Fibroblast of pulmonary artery (primary cell): ENCODE results near the gene EHMT1.

Source experiments
- DNase-seq: peaks from one replicate; pipeline ENCODE4 v3.0.0-alpha.2; 2010; ENCODE audit warnings: low read depth
- H3K4me3 ChIP-seq: replicated peaks from 2 replicates; pipeline ENCODE4 v1.5.1; 2011; ENCODE audit warnings: low read depth, mild to moderate bottlenecking, control low read depth, low read length, moderate library complexity
- TF ChIP-seq, protein P1 (sequence below): IDR thresholded peaks from 2 replicates; pipeline ENCODE4 v1.5.1; 2011; ENCODE audit warnings: mild to moderate bottlenecking, control low read depth, low read length, inconsistent platforms; ENCODE audit errors: missing control alignments

EHMT1 gene

DNA sequence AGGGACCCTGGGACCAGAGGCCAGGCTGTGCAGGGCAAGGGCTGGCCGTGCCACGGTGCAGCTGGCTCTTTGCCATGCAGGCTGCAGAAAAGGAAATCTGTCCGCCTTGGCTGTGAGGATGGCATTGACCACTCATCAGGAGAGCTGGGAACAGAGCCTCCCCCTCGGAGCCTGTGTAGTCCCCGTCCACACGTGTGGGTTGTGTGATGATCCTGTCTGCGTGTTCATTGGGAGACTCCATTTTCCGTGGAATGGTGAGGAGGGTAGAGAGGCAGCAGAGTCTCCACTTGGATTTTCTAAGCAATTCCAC is 47.7 kb downstream of the EHMT1 start:
- no peak overlapping the region for H3K4me3 ChIP-seq
- DNase-seq = no peak
- TF ChIP-seq, protein P1, sequence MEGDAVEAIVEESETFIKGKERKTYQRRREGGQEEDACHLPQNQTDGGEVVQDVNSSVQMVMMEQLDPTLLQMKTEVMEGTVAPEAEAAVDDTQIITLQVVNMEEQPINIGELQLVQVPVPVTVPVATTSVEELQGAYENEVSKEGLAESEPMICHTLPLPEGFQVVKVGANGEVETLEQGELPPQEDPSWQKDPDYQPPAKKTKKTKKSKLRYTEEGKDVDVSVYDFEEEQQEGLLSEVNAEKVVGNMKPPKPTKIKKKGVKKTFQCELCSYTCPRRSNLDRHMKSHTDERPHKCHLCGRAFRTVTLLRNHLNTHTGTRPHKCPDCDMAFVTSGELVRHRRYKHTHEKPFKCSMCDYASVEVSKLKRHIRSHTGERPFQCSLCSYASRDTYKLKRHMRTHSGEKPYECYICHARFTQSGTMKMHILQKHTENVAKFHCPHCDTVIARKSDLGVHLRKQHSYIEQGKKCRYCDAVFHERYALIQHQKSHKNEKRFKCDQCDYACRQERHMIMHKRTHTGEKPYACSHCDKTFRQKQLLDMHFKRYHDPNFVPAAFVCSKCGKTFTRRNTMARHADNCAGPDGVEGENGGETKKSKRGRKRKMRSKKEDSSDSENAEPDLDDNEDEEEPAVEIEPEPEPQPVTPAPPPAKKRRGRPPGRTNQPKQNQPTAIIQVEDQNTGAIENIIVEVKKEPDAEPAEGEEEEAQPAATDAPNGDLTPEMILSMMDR = no peak

DNA sequence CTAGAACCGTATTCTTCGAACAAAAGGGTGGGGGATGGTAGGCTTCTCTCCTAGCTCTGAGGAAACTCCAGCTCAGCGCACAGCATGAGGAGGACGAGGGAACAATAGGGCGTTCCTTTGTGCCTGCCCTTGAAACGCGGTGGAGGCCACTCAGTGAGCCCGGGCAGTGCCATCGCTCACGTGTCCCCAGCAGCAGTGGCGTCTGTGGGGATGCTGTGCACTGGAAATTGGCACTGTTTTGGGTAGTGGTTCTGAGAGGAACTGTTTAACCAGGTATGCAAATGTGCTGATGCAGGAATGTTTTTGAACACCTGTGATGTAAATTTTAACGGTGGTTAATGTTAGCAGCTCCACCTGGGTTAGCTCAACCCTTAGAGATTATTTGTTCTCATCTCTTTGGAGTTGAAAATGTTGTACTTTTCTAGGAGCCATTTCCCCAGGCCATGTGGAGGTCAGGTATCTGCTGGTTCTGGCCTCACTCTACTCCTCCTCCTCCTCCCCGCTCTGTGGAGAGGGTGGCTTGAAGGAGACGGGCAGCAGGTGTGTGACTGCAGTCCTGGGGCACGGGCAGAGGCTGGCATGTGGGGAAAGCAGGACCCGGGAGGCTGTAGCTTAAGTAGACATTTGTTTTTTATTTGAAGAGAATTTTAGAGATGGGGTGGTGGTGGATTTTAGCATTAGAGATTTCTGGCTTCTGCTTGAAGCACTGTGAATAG is 48.3 kb downstream of the EHMT1 start:
- DNase-seq = no peak
- TF ChIP-seq, protein P1 = no peak
- H3K4me3 ChIP-seq = no peak overlapping the region

DNA sequence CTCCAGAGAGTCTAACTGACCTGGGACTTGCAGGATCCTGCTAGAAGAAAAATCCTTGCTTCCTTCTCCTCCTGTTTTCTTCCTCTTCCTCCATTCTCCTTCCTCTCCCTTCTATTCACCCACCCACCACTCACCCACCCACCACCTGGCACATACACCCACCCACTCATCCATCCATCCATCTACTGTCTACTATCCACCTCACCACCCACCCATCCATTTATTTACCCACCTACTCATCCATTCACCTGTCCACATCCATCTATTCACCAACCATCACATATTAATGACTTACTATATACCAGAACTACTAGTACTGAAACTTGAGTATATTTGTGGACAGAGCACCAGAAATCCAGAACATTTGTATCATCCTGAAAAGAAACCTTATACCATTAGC is 49.4 kb downstream of the EHMT1 start:
- TF ChIP-seq, protein P1 = no peak
- DNase-seq = no peak
- no peak overlapping the region for H3K4me3 ChIP-seq

DNA sequence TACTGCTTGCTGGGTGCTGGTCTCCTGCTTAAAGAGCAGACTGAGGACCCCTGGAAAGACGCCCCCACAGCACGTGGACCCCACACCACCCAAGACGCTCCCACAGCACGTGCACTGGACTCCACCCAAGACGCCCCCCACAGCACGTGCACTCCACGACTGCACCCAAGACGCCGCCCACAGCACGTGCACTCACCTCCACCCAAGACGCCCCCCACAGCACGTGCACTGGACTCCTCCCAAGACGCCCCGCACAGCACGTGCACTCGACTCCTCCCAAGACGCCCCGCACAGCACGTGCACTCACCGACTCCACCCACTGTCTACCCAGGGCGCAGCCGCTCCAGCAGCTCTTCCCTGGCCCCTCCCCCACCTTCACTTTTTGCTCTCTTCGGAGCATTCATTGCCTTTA is 50.5 kb downstream of the EHMT1 start:
- no peak for DNase-seq
- no peak overlapping the region for H3K4me3 ChIP-seq
- TF ChIP-seq, protein P1 = no peak

DNA sequence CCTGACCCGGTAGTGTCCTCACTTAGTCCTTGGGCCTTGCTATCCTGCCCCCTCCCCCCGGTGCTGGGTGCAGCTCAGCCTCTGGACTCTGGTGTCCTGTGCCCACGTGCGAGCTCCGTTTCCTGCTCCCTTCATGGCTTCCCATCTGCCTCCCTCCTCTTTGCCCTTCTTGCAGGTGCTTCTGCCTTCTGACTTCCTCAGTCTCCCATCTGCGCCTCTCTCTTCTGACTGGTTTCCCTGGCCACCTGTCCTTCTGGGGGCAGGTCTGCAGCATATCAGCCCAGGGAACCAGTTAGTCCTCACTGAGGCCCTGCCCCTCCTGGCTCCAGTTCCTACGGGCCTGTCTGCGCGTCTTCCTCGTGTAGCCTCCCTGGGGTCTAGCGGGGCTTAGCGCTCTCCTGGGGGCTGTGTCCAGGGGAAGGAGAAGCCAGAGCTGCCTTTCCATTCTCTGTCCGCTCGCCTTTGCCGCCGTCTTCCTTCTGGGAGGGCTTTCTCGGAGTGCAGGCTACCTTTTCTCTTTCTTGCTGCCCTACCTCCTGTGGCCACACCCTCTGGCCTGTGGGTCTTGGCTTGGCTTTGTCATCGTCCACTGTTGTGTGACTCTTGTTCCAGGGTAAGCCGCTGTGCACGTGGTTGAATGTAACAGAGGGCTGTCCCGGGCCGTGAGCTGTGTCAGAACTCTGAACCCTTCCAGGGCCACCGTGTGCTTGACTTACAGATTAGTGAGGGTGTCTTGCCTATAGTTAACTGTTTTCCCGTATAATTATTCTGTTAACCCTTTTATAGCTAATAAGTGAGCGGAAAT is 51.8 kb downstream of the EHMT1 start:
- DNase-seq = no peak
- H3K4me3 ChIP-seq = no peak overlapping the region
- TF ChIP-seq, protein P1 = no peak

DNA sequence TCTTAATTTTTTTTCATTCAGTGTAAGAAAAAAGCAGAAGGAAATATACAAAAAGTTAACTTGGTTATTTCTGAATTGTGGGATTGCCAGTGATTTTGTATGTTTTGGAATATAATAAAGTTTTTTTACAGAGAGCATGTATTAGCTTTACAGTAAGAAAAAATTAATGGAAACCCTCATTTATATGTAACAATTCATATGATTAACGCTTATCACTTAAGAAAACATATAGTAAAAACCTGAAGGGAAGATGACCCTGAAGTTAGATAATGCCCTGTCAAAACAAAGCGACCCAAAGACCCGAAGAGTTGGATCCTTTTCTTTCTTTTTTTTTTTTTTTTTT is 52.4 kb downstream of the EHMT1 start:
- TF ChIP-seq, protein P1 = no peak
- H3K4me3 ChIP-seq = no peak overlapping the region
- no peak for DNase-seq
